ENCODE measurements around the gene FNTB. TPM values are rescaled to one million over a fixed set of nuclear protein-coding genes. Genes with fewer than 3 reads are reported as not detected.
"Not testable (repeated sequence)": the region's sequence is repeated elsewhere in the genome, so short reads cannot be mapped to it uniquely, and the experiment has no call there.

FNTB gene
- total RNA-seq, 1 donor from 2014 or later, result 13.3 TPM

GRCh38 chr14:65024957-65025356 lies 38.3 kb downstream of the FNTB start:
- intact Hi-C loops (cut with DNase I), result no loop called here
- H3K36me3 ChIP-seq, result peaks cover 0 to 3% of the 10 kb centered on the region in 2 donors
- H3K4me1 ChIP-seq, result peaks cover 15% of the 10 kb centered on the region
- no peaks in the 10 kb centered on the region for H3K9me3 ChIP-seq
- H3K27ac ChIP-seq, result peak overlapping the region; percentile 80
- H3K4me3 ChIP-seq, result no peak overlapping the region
- no peak for DNase-seq (ENCODE audit: extremely low spot score in 2 of 2)
- TF ChIP-seq, protein P1, sequence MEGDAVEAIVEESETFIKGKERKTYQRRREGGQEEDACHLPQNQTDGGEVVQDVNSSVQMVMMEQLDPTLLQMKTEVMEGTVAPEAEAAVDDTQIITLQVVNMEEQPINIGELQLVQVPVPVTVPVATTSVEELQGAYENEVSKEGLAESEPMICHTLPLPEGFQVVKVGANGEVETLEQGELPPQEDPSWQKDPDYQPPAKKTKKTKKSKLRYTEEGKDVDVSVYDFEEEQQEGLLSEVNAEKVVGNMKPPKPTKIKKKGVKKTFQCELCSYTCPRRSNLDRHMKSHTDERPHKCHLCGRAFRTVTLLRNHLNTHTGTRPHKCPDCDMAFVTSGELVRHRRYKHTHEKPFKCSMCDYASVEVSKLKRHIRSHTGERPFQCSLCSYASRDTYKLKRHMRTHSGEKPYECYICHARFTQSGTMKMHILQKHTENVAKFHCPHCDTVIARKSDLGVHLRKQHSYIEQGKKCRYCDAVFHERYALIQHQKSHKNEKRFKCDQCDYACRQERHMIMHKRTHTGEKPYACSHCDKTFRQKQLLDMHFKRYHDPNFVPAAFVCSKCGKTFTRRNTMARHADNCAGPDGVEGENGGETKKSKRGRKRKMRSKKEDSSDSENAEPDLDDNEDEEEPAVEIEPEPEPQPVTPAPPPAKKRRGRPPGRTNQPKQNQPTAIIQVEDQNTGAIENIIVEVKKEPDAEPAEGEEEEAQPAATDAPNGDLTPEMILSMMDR (IDR thresholded peaks at IDR 0.05), result no peak
- peak in 1 of 2 donors; percentile 83 for TF ChIP-seq POLR2AphosphoS5 (IDR thresholded peaks at IDR 0.05; ENCODE audit: insufficient read depth in 1 of 2, low read depth in 1 of 2)
- no peak for TF ChIP-seq POLR2A (IDR thresholded peaks at IDR 0.05)
- H3K27me3 ChIP-seq, result no peaks in the 10 kb centered on the region

- TF ChIP-seq, protein P1 (IDR thresholded peaks at IDR 0.05), result no peak
- TF ChIP-seq POLR2AphosphoS5 (IDR thresholded peaks at IDR 0.05; ENCODE audit: insufficient read depth in 1 of 2, low read depth in 1 of 2) (no peak), POLR2A (IDR thresholded peaks at IDR 0.05) (no peak)
- H3K9me3 ChIP-seq, result no peaks in the 10 kb centered on the region
- H3K4me1 ChIP-seq, result peaks cover 15% of the 10 kb centered on the region
- H3K36me3 ChIP-seq, result peaks cover 0 to 6% of the 10 kb centered on the region in 2 donors
- peak overlapping the region; percentile 80 for H3K27ac ChIP-seq
- intact Hi-C loops (cut with DNase I), result no loop called here
- H3K4me3 ChIP-seq, result peak overlapping the region; percentile 5 to 10
- no peak for DNase-seq (ENCODE audit: extremely low spot score in 2 of 2)
- no peaks in the 10 kb centered on the region for H3K27me3 ChIP-seq
Observed at GRCh38 chr14:65025818-65026217, 39.1 kb downstream of the FNTB start.

- H3K4me1 ChIP-seq, result peaks cover 15% of the 10 kb centered on the region
- intact Hi-C loops (cut with DNase I), result no loop called here
- peak overlapping the region; percentile 80 for H3K27ac ChIP-seq
- DNase-seq (ENCODE audit: extremely low spot score in 2 of 2), result no peak
- no peaks in the 10 kb centered on the region for H3K27me3 ChIP-seq
- H3K9me3 ChIP-seq, result no peaks in the 10 kb centered on the region
- no peak overlapping the region for H3K4me3 ChIP-seq
- peaks cover 0 to 6% of the 10 kb centered on the region in 2 donors for H3K36me3 ChIP-seq
- TF ChIP-seq POLR2AphosphoS5 (IDR thresholded peaks at IDR 0.05; ENCODE audit: insufficient read depth in 1 of 2, low read depth in 1 of 2) (peak; percentile 9 to 16), POLR2A (IDR thresholded peaks at IDR 0.05) (no peak)
Observed at GRCh38 chr14:65026526-65026925, 39.8 kb downstream of the FNTB start.

DNA sequence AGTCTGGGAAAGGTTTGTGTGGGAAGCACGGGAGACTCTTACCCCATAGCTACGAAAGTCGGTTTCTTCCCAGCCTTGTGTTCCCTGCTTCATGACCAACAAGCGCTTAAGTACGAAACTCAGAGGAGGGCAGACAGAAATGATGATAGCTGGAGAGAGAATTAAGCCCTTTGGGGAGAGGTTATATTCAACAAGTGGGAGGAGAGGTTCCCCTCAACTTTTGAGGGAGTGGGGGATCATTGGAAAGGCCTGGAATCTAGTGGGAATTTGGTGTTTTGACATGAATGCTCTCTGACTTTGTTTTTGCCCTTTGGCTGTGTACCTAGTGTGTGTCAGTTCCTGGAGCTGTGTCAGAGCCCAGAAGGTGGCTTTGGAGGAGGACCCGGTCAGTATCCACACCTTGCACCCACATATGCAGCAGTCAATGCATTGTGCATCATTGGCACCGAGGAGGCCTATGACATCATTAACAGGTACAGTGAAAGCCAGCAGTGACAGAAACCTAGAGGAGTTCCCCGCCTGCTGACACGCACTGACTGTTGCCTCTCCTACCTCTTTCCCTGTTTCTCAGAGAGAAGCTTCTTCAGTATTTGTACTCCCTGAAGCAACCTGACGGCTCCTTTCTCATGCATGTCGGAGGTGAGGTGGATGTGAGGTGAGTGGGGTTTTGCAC lies 40.6 kb downstream of the FNTB start:
- Histone ChIP-seq H3K27ac (peak overlapping the region; percentile 73), H3K27me3 (no peaks in the 10 kb centered on the region), H3K4me3 (no peak overlapping the region), H3K9me3 (no peaks in the 10 kb centered on the region), H3K36me3 (peaks cover 0 to 7% of the 10 kb centered on the region in 2 donors), H3K4me1 (peaks cover 15% of the 10 kb centered on the region)
- intact Hi-C loops (cut with DNase I), result no loop called here
- DNase-seq (ENCODE audit: extremely low spot score in 2 of 2), result no peak
- TF ChIP-seq, protein P1 (IDR thresholded peaks at IDR 0.05), result no peak
- TF ChIP-seq POLR2A (IDR thresholded peaks at IDR 0.05) (no peak), POLR2AphosphoS5 (IDR thresholded peaks at IDR 0.05; ENCODE audit: insufficient read depth in 1 of 2, low read depth in 1 of 2) (no peak)

GRCh38 chr14:65028937-65029336 lies 42.2 kb downstream of the FNTB start:
- H3K4me1 ChIP-seq, result peaks cover 15% of the 10 kb centered on the region
- H3K9me3 ChIP-seq, result no peaks in the 10 kb centered on the region
- no peaks in the 10 kb centered on the region for H3K27me3 ChIP-seq
- H3K27ac ChIP-seq, result no peak overlapping the region
- no peak for DNase-seq (ENCODE audit: extremely low spot score in 2 of 2)
- no peak overlapping the region for H3K4me3 ChIP-seq
- H3K36me3 ChIP-seq, result peaks cover 3 to 16% of the 10 kb centered on the region in 2 donors
- TF ChIP-seq POLR2A (IDR thresholded peaks at IDR 0.05) (no peak), POLR2AphosphoS5 (IDR thresholded peaks at IDR 0.05; ENCODE audit: insufficient read depth in 1 of 2, low read depth in 1 of 2) (no peak)
- TF ChIP-seq, protein P1 (IDR thresholded peaks at IDR 0.05), result no peak
- intact Hi-C loops (cut with DNase I), result no loop called here

DNA sequence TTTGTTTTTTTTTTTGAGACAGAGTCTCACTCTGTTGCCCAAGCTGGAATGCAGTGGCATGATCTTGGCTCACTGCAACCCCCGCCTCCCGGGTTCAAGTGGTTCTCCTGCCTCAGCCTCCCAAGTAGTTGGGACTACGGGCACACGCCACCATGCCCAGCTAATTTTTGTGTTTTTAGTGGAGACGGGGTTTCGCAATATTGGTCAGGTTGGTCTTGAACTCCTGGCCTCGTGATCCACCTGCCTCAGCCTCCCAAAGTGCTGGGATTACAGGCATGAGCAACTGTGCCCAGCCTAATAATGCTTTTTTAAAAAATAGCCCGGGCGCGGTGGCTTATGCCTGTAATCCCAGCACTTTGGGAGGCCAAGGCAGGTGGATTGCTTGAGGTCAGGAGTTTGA lies 44.6 kb downstream of the FNTB start:
- H3K9me3 ChIP-seq; DNase-seq (ENCODE audit: extremely low spot score in 2 of 2); H3K27ac ChIP-seq; H3K4me3 ChIP-seq; intact Hi-C loops (cut with DNase I); H3K27me3 ChIP-seq: not testable (repeated sequence)
- Histone ChIP-seq H3K36me3 (peaks cover 3 to 16% of the 10 kb centered on the region in 2 donors), H3K4me1 (peaks cover 18% of the 10 kb centered on the region)
